ACC112 (cell line): Measurements from ENCODE around the gene FAM47E.

ENCODE experiments used
- H2AFZ ChIP-seq: fragments of 200-600 bp; sonication (generic); one replicate; pipeline ENCODE4 v1.6.0; 2017; ENCODE audit warnings: antibody characterized with exemption, low read length; ENCODE audit not compliant: unreplicated experiment
- H3K27ac ChIP-seq: fragments of 200-600 bp; sonication (generic); 2 replicates; pipeline ENCODE4 v1.5.1; 2014; ENCODE audit warnings: low read depth, mild to moderate bottlenecking, antibody characterized with exemption, low read length, moderate library complexity
- H3K27me3 ChIP-seq: fragments of 200-600 bp; sonication (generic); 2 replicates; pipeline ENCODE4 v1.6.1; 2014; ENCODE audit warnings: mild to moderate bottlenecking, antibody characterized with exemption, low read length, moderate library complexity, mixed read lengths; ENCODE audit not compliant: insufficient read depth
- H3K36me3 ChIP-seq: fragments of 200-600 bp; sonication (generic); 2 replicates; pipeline ENCODE4 v1.6.1; 2016; ENCODE audit warnings: mild to moderate bottlenecking, antibody characterized with exemption, low read length, moderate library complexity, mixed read lengths; ENCODE audit not compliant: insufficient read depth
- H3K4me1 ChIP-seq: fragments of 200-600 bp; sonication (generic); one replicate; pipeline ENCODE4 v1.6.1; 2016; ENCODE audit warnings: low read length, mixed read lengths; ENCODE audit not compliant: insufficient read depth, unreplicated experiment, control insufficient read depth
- H3K4me3 ChIP-seq: fragments of 200-600 bp; sonication (generic); 2 replicates; pipeline ENCODE4 v1.5.1; 2014; ENCODE audit warnings: mild to moderate bottlenecking, low read depth, low read length
- H3K79me2 ChIP-seq: fragments of 200-600 bp; sonication (generic); one replicate; pipeline ENCODE4 v1.6.0; 2016; ENCODE audit warnings: low read length; ENCODE audit not compliant: control insufficient read depth, unreplicated experiment, insufficient read depth

The FAM47E gene

DNA sequence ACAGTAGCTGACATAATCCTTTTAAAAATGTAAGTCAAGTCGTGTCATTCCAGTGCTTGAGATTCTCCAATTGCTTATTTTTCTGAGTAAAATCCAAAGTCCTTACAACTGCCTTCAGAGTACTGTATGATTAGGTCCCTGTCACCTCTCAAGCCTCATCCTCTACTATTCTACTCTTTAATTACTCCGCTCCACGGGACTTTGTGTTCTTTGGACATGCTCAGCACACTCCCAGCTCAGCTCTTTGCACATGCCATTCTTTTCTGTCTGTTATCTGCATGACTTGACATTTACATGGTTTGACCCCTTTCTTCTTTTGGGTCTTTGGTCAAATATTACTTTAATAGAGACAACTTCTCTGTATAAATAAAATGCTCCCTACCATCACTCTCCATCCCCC lies 15.1 kb downstream of the FAM47E start:
- H3K27me3 ChIP-seq = peaks cover 30% of the 10 kb centered on the region
- no peak overlapping the region for H3K4me3 ChIP-seq
- no peak overlapping the region for H2AFZ ChIP-seq
- no peaks in the 10 kb centered on the region for H3K4me1 ChIP-seq
- no peaks in the 10 kb centered on the region for H3K36me3 ChIP-seq
- H3K27ac ChIP-seq = no peak overlapping the region
- no peaks in the 10 kb centered on the region for H3K79me2 ChIP-seq

DNA sequence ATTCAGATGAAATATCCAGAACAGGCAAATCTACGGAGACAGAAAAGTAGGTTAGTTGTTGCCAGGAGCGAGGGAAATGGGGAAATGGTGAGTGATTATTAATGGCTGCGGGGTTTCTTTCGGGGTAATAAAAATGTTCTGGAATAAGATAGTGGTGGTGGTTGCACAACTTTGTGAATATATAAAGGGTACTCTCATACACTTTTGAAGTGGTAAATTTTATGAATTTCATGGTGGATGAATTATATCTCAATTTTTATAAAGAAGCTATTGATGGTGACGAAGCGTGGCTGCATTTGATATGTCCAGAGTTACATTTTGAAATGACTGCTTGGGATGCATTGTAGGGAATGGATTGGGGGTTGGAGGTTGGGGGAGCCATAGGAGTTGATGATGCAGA lies 16.3 kb downstream of the FAM47E start:
- Histone ChIP-seq H3K27ac (no peak overlapping the region), H3K36me3 (no peaks in the 10 kb centered on the region), H3K4me3 (no peak overlapping the region), H3K27me3 (peaks cover 30% of the 10 kb centered on the region), H3K4me1 (no peaks in the 10 kb centered on the region), H2AFZ (no peak overlapping the region), H3K79me2 (no peaks in the 10 kb centered on the region)

DNA sequence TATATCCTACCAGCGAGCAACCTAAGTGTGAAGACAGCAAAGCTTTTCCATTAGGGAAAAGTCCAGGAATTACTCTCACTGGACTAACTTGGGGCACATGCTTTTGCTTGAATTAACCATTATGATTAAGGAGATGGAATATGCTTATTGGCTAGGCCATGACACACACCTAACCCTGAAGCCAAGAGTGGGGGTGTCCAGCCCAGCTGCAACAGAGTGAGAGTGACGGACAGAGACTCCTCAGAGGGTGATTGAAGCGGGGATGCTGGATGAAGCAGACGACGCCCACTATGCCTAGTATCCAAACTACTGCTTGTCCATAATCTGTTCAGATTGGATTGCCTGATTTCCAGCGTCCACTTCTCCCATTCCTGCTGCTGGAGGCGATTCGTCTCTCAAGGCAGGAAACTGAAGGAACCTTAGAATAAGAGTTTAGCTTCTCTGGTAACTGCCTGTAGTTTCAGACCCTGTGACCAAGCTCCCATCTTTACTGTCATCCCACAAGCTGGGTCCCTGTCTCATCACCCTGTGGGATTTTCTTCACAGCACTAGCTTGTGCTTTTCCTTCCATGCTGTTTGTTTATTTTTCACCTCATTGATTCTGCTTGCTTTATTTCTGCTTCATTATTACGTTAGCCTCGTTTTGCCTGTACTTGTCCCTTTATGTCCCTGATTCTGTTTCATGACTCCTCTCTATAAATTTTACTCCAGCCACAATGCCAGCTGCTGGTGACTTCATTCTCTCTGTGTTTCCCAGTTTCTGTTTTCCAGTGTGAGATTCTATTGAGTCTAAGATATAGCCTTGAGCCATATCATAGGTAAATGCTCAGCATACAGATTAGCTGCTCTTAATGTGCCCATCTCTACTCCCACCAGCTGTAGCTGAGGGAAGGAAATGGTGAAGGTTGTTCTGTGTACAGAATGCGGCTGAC lies 19.0 kb downstream of the FAM47E start:
- H3K36me3 ChIP-seq = no peaks in the 10 kb centered on the region
- H3K4me3 ChIP-seq = no peak overlapping the region
- peaks cover 24% of the 10 kb centered on the region for H3K27me3 ChIP-seq
- no peak overlapping the region for H2AFZ ChIP-seq
- H3K79me2 ChIP-seq = no peaks in the 10 kb centered on the region
- H3K4me1 ChIP-seq = no peaks in the 10 kb centered on the region
- no peak overlapping the region for H3K27ac ChIP-seq

DNA sequence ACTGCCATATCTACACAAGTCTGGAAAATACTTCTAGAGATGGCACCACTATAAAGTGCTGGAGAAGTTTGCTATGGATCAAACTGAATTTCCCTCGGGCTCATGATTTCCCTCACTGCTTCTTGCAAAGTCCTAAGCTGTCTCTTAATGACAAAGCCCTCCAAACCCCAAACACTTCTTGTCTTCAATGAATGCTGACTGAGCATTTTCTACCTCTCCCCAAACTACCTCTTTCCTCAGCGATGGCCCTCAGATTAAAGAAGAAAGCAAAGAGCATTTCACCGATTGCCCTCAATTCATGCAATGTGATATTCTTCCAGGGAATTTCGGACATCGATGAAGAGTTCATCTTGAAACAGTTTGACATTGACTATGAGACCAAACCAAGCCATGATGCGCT lies 19.7 kb downstream of the FAM47E start:
- Histone ChIP-seq H3K27ac (no peak overlapping the region), H3K36me3 (no peaks in the 10 kb centered on the region), H3K4me3 (no peak overlapping the region), H3K27me3 (peaks cover 19% of the 10 kb centered on the region), H2AFZ (no peak overlapping the region), H3K4me1 (no peaks in the 10 kb centered on the region), H3K79me2 (no peaks in the 10 kb centered on the region)

DNA sequence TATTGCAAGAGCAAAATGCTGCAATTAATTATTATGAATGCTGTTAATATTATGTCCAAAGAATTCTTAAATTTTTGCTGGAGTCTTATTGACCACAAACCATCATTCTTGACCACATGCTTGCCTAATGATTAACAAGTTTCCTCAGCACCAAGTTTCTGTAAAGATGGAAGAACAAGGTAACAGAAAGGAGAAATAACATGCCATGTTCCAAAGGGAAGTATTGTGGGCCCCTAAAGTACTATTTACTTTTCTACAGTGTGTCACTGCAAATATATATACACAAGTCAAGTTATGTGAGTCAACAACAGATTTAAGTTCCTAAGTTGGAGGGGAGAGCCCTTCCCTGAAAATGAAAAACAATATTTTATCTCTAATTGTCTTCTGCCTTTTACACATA lies 20.6 kb downstream of the FAM47E start:
- Histone ChIP-seq H3K4me3 (no peak overlapping the region), H3K79me2 (no peaks in the 10 kb centered on the region), H3K4me1 (no peaks in the 10 kb centered on the region), H3K27ac (no peak overlapping the region), H3K27me3 (peaks cover 18% of the 10 kb centered on the region), H3K36me3 (no peaks in the 10 kb centered on the region), H2AFZ (no peak overlapping the region)

DNA sequence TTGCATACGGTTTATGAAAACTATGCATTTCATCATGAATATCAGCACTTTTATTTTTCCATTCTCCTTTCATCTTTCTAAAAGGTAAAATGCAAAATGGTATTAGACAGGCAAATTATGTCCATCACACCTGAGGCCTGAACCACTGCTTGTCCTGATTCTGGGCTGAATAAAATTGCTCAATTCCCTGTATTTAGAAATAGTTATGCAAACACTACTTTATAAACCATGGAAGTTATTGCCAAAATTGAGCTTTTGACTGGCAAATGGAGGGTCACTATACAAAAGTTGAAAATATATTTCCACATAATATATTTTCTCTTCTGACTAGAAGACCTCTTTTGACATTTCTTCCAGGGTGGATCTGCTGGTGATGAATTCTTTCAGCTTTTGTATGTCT lies 21.1 kb downstream of the FAM47E start:
- no peaks in the 10 kb centered on the region for H3K79me2 ChIP-seq
- no peaks in the 10 kb centered on the region for H3K36me3 ChIP-seq
- H3K4me1 ChIP-seq = no peaks in the 10 kb centered on the region
- no peak overlapping the region for H3K27ac ChIP-seq
- no peak overlapping the region for H3K4me3 ChIP-seq
- H3K27me3 ChIP-seq = peaks cover 13% of the 10 kb centered on the region
- no peak overlapping the region for H2AFZ ChIP-seq

DNA sequence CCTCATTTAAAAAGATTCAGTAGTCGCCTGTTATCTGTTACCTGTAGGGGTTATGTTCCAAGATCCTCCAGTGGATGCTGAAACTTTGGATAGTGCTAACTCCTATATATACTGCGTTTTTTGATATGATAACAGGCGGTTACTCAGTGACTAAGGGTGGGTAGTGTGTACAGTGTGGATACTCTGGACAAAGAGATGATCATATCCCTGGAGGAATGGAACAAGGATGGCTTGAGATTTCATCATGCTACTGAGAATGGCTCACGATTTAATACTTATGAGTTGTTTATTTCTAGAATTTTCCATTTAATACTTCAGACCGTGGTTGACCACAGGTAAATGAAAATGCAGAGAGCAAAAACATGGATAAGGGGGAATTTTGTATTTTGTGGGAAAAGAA lies 21.5 kb downstream of the FAM47E start:
- Histone ChIP-seq H2AFZ (no peak overlapping the region), H3K79me2 (no peaks in the 10 kb centered on the region), H3K27ac (no peak overlapping the region), H3K4me3 (no peak overlapping the region), H3K36me3 (no peaks in the 10 kb centered on the region), H3K27me3 (peaks cover 11% of the 10 kb centered on the region), H3K4me1 (no peaks in the 10 kb centered on the region)

DNA sequence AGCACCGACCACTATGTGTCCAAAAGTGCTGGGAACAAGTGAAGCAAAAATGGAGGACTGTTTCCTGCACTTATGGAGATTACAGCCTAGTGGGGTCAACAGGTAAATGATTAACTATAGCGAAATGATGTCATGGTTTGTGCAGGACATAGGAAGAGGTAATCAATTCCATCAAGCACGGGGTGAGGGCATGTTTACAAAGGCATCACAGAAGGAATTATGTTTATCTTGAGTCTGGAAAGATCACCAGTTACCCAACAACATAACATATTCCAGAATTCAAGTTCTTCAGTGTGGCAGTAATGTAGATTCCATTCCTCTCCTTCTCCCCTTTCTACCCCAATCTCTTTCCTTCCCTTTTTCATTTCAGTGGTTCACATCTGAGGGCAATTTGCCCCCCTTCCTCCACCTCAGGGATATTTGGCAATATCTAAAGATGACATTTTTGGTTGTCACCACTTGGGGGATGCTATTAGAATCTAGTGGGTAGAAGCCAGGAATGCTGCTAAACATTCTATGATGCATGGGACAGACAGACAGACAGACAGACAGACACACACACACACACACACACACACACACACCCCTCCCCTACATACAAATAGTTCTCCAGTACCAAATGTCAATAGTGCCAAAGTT lies 24.1 kb downstream of the FAM47E start:
- no peak overlapping the region for H3K27ac ChIP-seq
- H3K36me3 ChIP-seq = no peaks in the 10 kb centered on the region
- H3K4me3 ChIP-seq = no peak overlapping the region
- no peak overlapping the region for H2AFZ ChIP-seq
- peaks cover 10% of the 10 kb centered on the region for H3K27me3 ChIP-seq
- no peaks in the 10 kb centered on the region for H3K79me2 ChIP-seq
- H3K4me1 ChIP-seq = no peaks in the 10 kb centered on the region

DNA sequence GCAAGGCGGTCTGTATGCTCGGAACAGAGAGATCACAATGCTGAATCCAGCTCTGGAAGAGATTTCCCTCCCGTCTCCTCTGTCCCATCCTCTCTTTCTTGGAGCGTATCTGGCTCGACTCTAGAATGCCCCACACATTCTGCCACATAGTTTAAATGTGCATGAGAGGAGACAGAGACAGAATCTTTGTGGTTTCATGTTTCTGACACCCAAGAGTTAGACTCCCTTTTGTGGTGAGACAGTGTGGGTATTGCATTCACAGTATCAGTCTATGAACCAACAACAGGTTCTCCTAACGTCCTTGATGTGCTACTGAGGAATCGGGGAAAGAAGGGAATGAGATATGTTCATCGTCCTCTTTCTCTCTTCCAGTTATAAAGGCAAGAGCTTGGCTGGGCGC lies 25.3 kb downstream of the FAM47E start:
- no peaks in the 10 kb centered on the region for H3K79me2 ChIP-seq
- H2AFZ ChIP-seq = no peak overlapping the region
- H3K27ac ChIP-seq = no peak overlapping the region
- H3K27me3 ChIP-seq = no peaks in the 10 kb centered on the region
- H3K36me3 ChIP-seq = no peaks in the 10 kb centered on the region
- H3K4me1 ChIP-seq = no peaks in the 10 kb centered on the region
- no peak overlapping the region for H3K4me3 ChIP-seq

DNA sequence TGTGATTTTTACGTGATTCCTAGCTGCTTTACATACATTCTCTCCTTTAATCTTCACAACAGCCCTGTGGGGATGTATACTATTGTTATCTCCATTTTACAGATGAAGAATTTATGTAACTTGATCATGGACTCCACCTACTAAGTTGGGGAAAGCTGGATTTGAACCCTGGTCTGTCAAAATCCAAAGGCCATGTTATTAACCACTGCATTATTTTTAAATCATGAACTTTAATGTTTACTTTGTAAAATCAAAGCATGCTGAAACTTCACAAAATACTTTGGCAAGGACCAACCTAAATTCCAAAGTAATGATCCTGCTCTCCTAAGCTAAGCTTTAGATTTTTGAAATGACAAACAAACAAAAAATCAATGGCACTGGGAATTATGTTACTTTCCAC lies 26.1 kb downstream of the FAM47E start:
- H3K79me2 ChIP-seq = no peaks in the 10 kb centered on the region
- no peaks in the 10 kb centered on the region for H3K27me3 ChIP-seq
- H3K4me3 ChIP-seq = no peak overlapping the region
- no peaks in the 10 kb centered on the region for H3K36me3 ChIP-seq
- no peak overlapping the region for H3K27ac ChIP-seq
- H2AFZ ChIP-seq = no peak overlapping the region
- H3K4me1 ChIP-seq = no peaks in the 10 kb centered on the region

DNA sequence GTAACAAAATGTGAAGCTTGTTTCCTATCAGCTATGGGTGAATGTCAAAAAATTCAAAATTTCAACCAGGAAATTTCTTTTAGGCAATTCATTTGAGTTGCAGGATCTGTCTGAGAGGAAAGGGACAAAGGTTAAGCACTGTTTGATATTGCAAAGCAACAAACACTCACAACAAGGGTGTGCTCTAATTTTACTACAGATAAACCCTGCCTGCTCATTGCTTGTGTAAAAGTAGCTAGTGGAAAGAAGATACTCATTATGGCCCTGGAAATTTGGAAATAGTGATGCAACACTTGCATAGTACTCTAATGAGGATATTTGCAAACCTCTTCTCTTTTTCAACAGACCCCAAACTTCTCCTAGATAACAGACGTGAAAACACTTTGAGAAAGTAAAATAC lies 27.1 kb downstream of the FAM47E start:
- H3K27ac ChIP-seq = no peak overlapping the region
- H3K4me1 ChIP-seq = no peaks in the 10 kb centered on the region
- H3K4me3 ChIP-seq = no peak overlapping the region
- no peak overlapping the region for H2AFZ ChIP-seq
- no peaks in the 10 kb centered on the region for H3K27me3 ChIP-seq
- H3K36me3 ChIP-seq = no peaks in the 10 kb centered on the region
- H3K79me2 ChIP-seq = no peaks in the 10 kb centered on the region
